DOHH2 (cell line): Measurements from ENCODE around the gene SCN1A.

ENCODE experiments used
- CTCF ChIP-seq: fragments of 200-600 bp; sonication (generic); IDR thresholded peaks from one replicate; pipeline ENCODE4 v1.5.1; 2014; ENCODE audit warnings: antibody characterized with exemption, mild to moderate bottlenecking, low read depth, low read length; ENCODE audit not compliant: poor library complexity, severe bottlenecking
- EZH2phosphoT487 ChIP-seq: fragments of 200-600 bp; sonication (generic); IDR thresholded peaks from 2 replicates; pipeline ENCODE4 v1.6.1; 2017; ENCODE audit warnings: borderline replicate concordance, mild to moderate bottlenecking, antibody characterized with exemption, low read length, moderate library complexity, mixed read lengths

- no peak for TF ChIP-seq CTCF
- no peak for TF ChIP-seq EZH2phosphoT487
Measured at GRCh38 chr2:166148500-166149400, 20.9 kb upstream of the SCN1A start.
